Measurements from ENCODE around the gene TEX22.

TEX22 gene

GRCh38 chr14:105439710-105440553, 41.6 kb downstream of the TEX22 start:
- DNase-seq (ENCODE audit: low read depth): no peak

- no peak for DNase-seq (ENCODE audit: low read depth)
Observed at GRCh38 chr14:105440554-105440900, 42.2 kb downstream of the TEX22 start.

- no peak for DNase-seq (ENCODE audit: low read depth)
Observed at GRCh38 chr14:105440992-105441391, 42.7 kb downstream of the TEX22 start.

GRCh38 chr14:105442125-105442524, 43.8 kb downstream of the TEX22 start:
- no peak for DNase-seq (ENCODE audit: low read depth)

GRCh38 chr14:105442834-105443233, 44.5 kb downstream of the TEX22 start:
- no peak for DNase-seq (ENCODE audit: low read depth)

GRCh38 chr14:105444859-105445258, 46.5 kb downstream of the TEX22 start:
- DNase-seq (ENCODE audit: low read depth): no peak

- DNase-seq (ENCODE audit: low read depth): no peak
Observed at GRCh38 chr14:105445290-105445689, 47.0 kb downstream of the TEX22 start.

GRCh38 chr14:105445901-105446845, 47.8 kb downstream of the TEX22 start:
- DNase-seq (ENCODE audit: low read depth): no peak

GRCh38 chr14:105446971-105447370, 48.6 kb downstream of the TEX22 start:
- DNase-seq (ENCODE audit: low read depth): no peak

GRCh38 chr14:105447651-105448640, 49.6 kb downstream of the TEX22 start:
- DNase-seq (ENCODE audit: low read depth): no peak

GRCh38 chr14:105448706-105449111, 50.4 kb downstream of the TEX22 start:
- DNase-seq (ENCODE audit: low read depth): no peak

- no peak for DNase-seq (ENCODE audit: low read depth)
Observed at GRCh38 chr14:105449276-105450122, 51.2 kb downstream of the TEX22 start.

- no peak for DNase-seq (ENCODE audit: low read depth)
Observed at GRCh38 chr14:105450123-105450505, 51.8 kb downstream of the TEX22 start.

- no peak for DNase-seq (ENCODE audit: low read depth)
Observed at GRCh38 chr14:105450864-105451720, 52.8 kb downstream of the TEX22 start.

GRCh38 chr14:105452963-105453362, 54.6 kb downstream of the TEX22 start:
- no peak for DNase-seq (ENCODE audit: low read depth)

- no peak for DNase-seq (ENCODE audit: low read depth)
Observed at GRCh38 chr14:105453847-105454246, 55.5 kb downstream of the TEX22 start.

- DNase-seq (ENCODE audit: low read depth): no peak
Observed at GRCh38 chr14:105455086-105455640, 56.8 kb downstream of the TEX22 start.

- no peak for DNase-seq (ENCODE audit: low read depth)
Observed at GRCh38 chr14:105455766-105456660, 57.7 kb downstream of the TEX22 start.

Data from non-pigmented ciliary epithelial cell (primary cell).